H1 (cell line): ENCODE results near the gene OR7E24. TPM values are rescaled to one million over a fixed set of nuclear protein-coding genes. Genes with fewer than 3 reads are reported as not detected.

Experiments used
- CTCF ChIA-PET: fragments of 300-600 bp; sonication (Branson Sonifier 250); formaldehyde crosslinking; loops from one replicate; lab custom pipeline; 2021; ENCODE audit not compliant: partially characterized antibody; lab: Charles Lee
- POLR2A ChIA-PET: fragments of 300-600 bp; sonication (Branson Sonifier 250); formaldehyde crosslinking; loops from one replicate; lab custom pipeline; 2021; ENCODE audit warnings: inconsistent platforms; ENCODE audit not compliant: partially characterized antibody; lab: Charles Lee
- DNase-seq, 2 experiments: peaks; one replicate each; pipeline versions ENCODE4 v3.0.0 to v3.0.0-alpha.2; 2010 to 2022; ENCODE audit warnings: low spot score in 2 of 2, low read depth in 1 of 2, mixed read lengths in 1 of 2
- FAIRE-seq: peaks from 2 replicates; lab custom pipeline; 2011; peaks lifted over from hg19 to GRCh38; lab: Jason Lieb, UNC
- H2AFZ ChIP-seq: 2 replicates; pipeline ENCODE4 v1.8.1; 2012; ENCODE audit warnings: low read length, inconsistent platforms
- H2AK5ac ChIP-seq: 2 replicates; pipeline ENCODE4 v1.6.1; 2013; ENCODE audit warnings: low read depth, low read length
- H2BK120ac ChIP-seq: replicated peaks from 2 replicates; pipeline ENCODE3; 2013; ENCODE audit warnings: low read depth, low read length, inconsistent platforms
- H2BK12ac ChIP-seq: 2 replicates; pipeline ENCODE4 v1.6.1; 2013; ENCODE audit warnings: low read depth, low read length
- H2BK15ac ChIP-seq: 2 replicates; pipeline ENCODE4 v1.6.1; 2013; ENCODE audit warnings: low read length
- H2BK20ac ChIP-seq: 2 replicates; pipeline ENCODE4 v1.6.1; 2013; ENCODE audit warnings: low read length
- H2BK5ac ChIP-seq: 2 replicates; pipeline ENCODE4 v1.6.1; 2013; ENCODE audit warnings: low read depth, low read length
- H3K14ac ChIP-seq: 2 replicates; pipeline ENCODE4 v1.6.1; 2013; ENCODE audit warnings: inconsistent platforms; ENCODE audit not compliant: insufficient read length
- H3K18ac ChIP-seq: 2 replicates; pipeline ENCODE4 v1.6.1; 2013; ENCODE audit warnings: low read length; ENCODE audit errors: extremely low read depth
- H3K23ac ChIP-seq: 2 replicates; pipeline ENCODE4 v1.6.1; 2013; ENCODE audit warnings: inconsistent platforms; ENCODE audit not compliant: insufficient read length
- H3K23me2 ChIP-seq: 2 replicates; pipeline ENCODE4 v1.6.1; 2013; ENCODE audit warnings: low read depth, low read length
- H3K27ac ChIP-seq: 2 replicates; pipeline ENCODE4 v1.6.1; 2011; ENCODE audit warnings: low read depth, low read length, inconsistent platforms
- H3K27me3 ChIP-seq, 4 experiments: replicated peaks in 1 of 4; 1 replicate in 1 of 4; 2 replicates in 3 of 4; pipeline versions ENCODE4 v1.6.1 to v1.8.1; 2011 to 2013; ENCODE audit warnings: low read length in 3 of 4, mild to moderate bottlenecking in 3 of 4, inconsistent platforms in 2 of 4, mixed read lengths in 2 of 4, moderate library complexity in 1 of 4; ENCODE audit not compliant: control insufficient read depth in 3 of 4, insufficient read depth in 3 of 4; ENCODE audit errors: extremely low read depth in 1 of 4
- H3K36me3 ChIP-seq, 4 experiments: 2 replicates each; pipeline versions ENCODE4 v1.6.1 to v1.8.1; 2011 to 2013; ENCODE audit warnings: mild to moderate bottlenecking in 4 of 4, low read length in 3 of 4, moderate library complexity in 2 of 4, control low read depth in 1 of 4, inconsistent platforms in 1 of 4; ENCODE audit not compliant: insufficient read depth in 4 of 4, control insufficient read depth in 2 of 4
- H3K4ac ChIP-seq: replicated peaks from 2 replicates; pipeline ENCODE3; 2013; ENCODE audit warnings: low read length, low read depth, mixed read lengths, inconsistent platforms; ENCODE audit not compliant: insufficient read length
- H3K4me1 ChIP-seq, 4 experiments: replicated peaks in 1 of 4; 1 replicate in 1 of 4; 2 replicates in 3 of 4; pipeline versions ENCODE4 v1.6.1 to v1.8.1; 2011 to 2013; ENCODE audit warnings: low read length in 3 of 4, inconsistent platforms in 2 of 4, mixed read lengths in 1 of 4; ENCODE audit not compliant: insufficient read depth in 4 of 4, control insufficient read depth in 3 of 4
- H3K4me2 ChIP-seq, 2 experiments: 2 replicates each; pipeline versions ENCODE4 v1.6.1 to v1.8.1; 2011 to 2013; ENCODE audit warnings: low read depth in 2 of 2, low read length in 2 of 2, control low read depth in 1 of 2, inconsistent platforms in 1 of 2, mild to moderate bottlenecking in 1 of 2; ENCODE audit not compliant: insufficient read depth in 1 of 2
- H3K4me3 ChIP-seq, 4 experiments: fragments of 200-600, 300-600 bp in 1 of 4; sonication (generic), shearing (Covaris generic), sonication (Bioruptor Twin) in 1 of 4; 2 replicates each; pipeline versions ENCODE4 v1.5.1 to v1.8.1; 2011 to 2016; ENCODE audit warnings: low read length in 4 of 4, low read depth in 3 of 4, control low read depth in 2 of 4, inconsistent platforms in 2 of 4, mild to moderate bottlenecking in 2 of 4, mixed read lengths in 1 of 4, moderate library complexity in 1 of 4; ENCODE audit not compliant: insufficient read depth in 2 of 4; ENCODE audit errors: extremely low read depth in 1 of 4
- H3K56ac ChIP-seq: replicated peaks from 2 replicates; pipeline ENCODE3; 2013; ENCODE audit warnings: low read depth, mild to moderate bottlenecking, mixed read lengths, low read length, inconsistent platforms; ENCODE audit not compliant: insufficient read length
- H3K79me1 ChIP-seq: 2 replicates; pipeline ENCODE4 v1.6.1; 2013; ENCODE audit warnings: low read depth, low read length, control low read depth
- H3K79me2 ChIP-seq, 2 experiments: 2 replicates each; pipeline versions ENCODE4 v1.6.1 to v1.8.1; 2012 to 2013; ENCODE audit warnings: low read length in 2 of 2, mild to moderate bottlenecking in 2 of 2, inconsistent platforms in 1 of 2; ENCODE audit not compliant: insufficient read depth in 2 of 2, control insufficient read depth in 1 of 2
- H3K9ac ChIP-seq, 4 experiments: replicated peaks in 1 of 4; 1 replicate in 1 of 4; 2 replicates in 3 of 4; pipeline versions ENCODE4 v1.6.1 to v1.8.1; 2011 to 2013; ENCODE audit warnings: low read depth in 3 of 4, low read length in 3 of 4, control low read depth in 2 of 4, mild to moderate bottlenecking in 2 of 4, moderate library complexity in 2 of 4, inconsistent platforms in 1 of 4; ENCODE audit errors: extremely low read depth in 1 of 4
- H3K9me3 ChIP-seq, 2 experiments: 2 replicates each; pipeline versions ENCODE4 v1.6.1 to v1.8.1; 2012 to 2013; ENCODE audit warnings: mild to moderate bottlenecking in 2 of 2, moderate library complexity in 2 of 2, control low read depth in 1 of 2, inconsistent platforms in 1 of 2, low read depth in 1 of 2, low read length in 1 of 2, mixed read lengths in 1 of 2; ENCODE audit not compliant: insufficient read depth in 2 of 2
- H4K20me1 ChIP-seq, 2 experiments: replicated peaks in 1 of 2; 2 replicates each; pipeline versions ENCODE3 to v1.8.1; 2011 to 2013; ENCODE audit warnings: inconsistent platforms in 2 of 2, low read length in 2 of 2, mild to moderate bottlenecking in 1 of 2; ENCODE audit not compliant: insufficient read depth in 2 of 2, control insufficient read depth in 1 of 2
- H4K5ac ChIP-seq: 2 replicates; pipeline ENCODE4 v1.6.1; 2013; ENCODE audit warnings: low read length, low read depth, mixed read lengths, inconsistent platforms; ENCODE audit not compliant: insufficient read length
- H4K8ac ChIP-seq: 2 replicates; pipeline ENCODE4 v1.8.0; 2013; ENCODE audit warnings: mild to moderate bottlenecking, moderate library complexity, low read length, inconsistent platforms; ENCODE audit not compliant: insufficient read depth; ENCODE audit errors: extremely low read depth
- H4K91ac ChIP-seq: replicated peaks from 2 replicates; pipeline ENCODE3; 2013; ENCODE audit warnings: low read length, mixed read lengths, inconsistent platforms; ENCODE audit not compliant: insufficient read length
- CHD1 ChIP-seq: IDR thresholded peaks from 2 replicates; pipeline ENCODE4 v1.6.1; 2012; ENCODE audit warnings: low read depth, low read length, improper control_type of control experiment
- NANOG ChIP-seq: IDR thresholded peaks from 2 replicates; pipeline ENCODE4 v1.6.1; 2011; ENCODE audit warnings: low read length, low read depth, mild to moderate bottlenecking, inconsistent platforms; ENCODE audit not compliant: insufficient read depth, poor library complexity, severe bottlenecking
- SIRT6 ChIP-seq: IDR thresholded peaks from one replicate; pipeline ENCODE4 v1.7.1; 2012; ENCODE audit warnings: low read length, inconsistent platforms
- ZNF274 ChIP-seq: IDR thresholded peaks from 2 replicates; pipeline ENCODE4 v1.7.0; 2012; ENCODE audit warnings: low read length, borderline replicate concordance; ENCODE audit errors: extremely low read depth
- WGBS, 2 experiments: shearing (Covaris generic) in 1 of 2; methylation state at CpG; one replicate each; pipeline versions ENCODE4 v1.1.6 to v1.1.7; 2013 to 2015; ENCODE audit warnings: low lambda C conversion rate in 2 of 2, mixed read lengths in 2 of 2, inconsistent platforms in 1 of 2, low coverage in 1 of 2, missing lambda C conversion rate in 1 of 2; ENCODE audit not compliant: insufficient replicate concordance in 2 of 2, insufficient coverage in 1 of 2, insufficient read length in 1 of 2; ENCODE audit errors: extremely low coverage in 1 of 2, missing lambda C conversion rate in 1 of 2; 5-methylcytosine and 5-hydroxymethylcytosine counted together
- polyA plus RNA-seq, 7 experiments: library from polyadenylated mRNA; depleted of rRNA in 3 of 7; stranded (reverse) in 5 of 7; unstranded in 2 of 7; fragments of >200 nt in 5 of 7; fragments of 200-250 nt in 2 of 7; gene quantifications; 1 replicate in 5 of 7; 2 replicates in 1 of 7; 4 replicates in 1 of 7; pipeline versions ENCODE4 v1.2.1 to v1.2.3, GENCODE V29; 2011 to 2013; ENCODE audit warnings: missing spikeins in 2 of 7, mixed read lengths in 2 of 7
- total RNA-seq: library from RNA; stranded (reverse); fragmentation: NEBNext Ultra II Directional; extraction: Animal tissue kit (Norgen Biotek cat#: 25700); gene quantifications from 2 replicates; pipeline ENCODE4 v1.2.1, GENCODE V29; 2021

OR7E24 gene
- total and polyA plus RNA-seq, 2 of the 8 experiments (the other 6 are each of a cell fraction or from before 2014, with no cell fraction given): not detected

DNA sequence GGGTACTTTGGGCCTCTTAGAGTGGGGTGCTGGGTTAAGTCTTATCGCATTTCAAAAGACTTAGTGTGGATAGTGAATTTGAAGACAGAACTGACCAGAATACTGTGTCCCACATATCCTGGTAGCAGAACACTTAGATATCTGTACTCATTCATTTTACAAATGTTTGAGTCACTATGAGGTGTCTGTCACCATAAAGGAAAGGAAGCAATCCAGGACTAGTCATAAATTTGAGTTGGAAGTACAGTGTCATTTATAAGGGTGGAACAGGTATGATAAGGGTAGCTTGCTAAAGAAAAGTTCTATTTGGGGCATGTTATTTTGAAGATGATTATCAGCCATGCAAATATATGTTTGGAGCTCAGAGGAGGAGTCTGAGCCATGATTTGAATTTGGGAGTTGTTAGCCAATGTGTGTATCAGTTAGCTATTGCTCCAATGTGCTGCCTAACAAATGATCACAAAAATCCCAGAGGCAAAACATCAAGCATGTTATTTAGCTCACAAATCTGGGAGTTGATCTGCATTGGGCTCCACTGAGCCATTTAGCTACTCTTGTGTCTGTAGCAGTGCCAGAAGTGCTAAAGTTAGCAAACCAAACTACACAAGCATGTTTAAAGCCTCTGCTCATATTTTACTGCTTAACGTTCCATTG is 38.6 kb downstream of the OR7E24 start:
- Histone ChIP-seq H3K79me2 (no peaks in the 10 kb centered on the region), H3K36me3 (no peaks in the 10 kb centered on the region; a peak in 1 of 8 replicates), H3K56ac (no peak overlapping the region), H3K4me1 (no peaks in the 10 kb centered on the region), H4K20me1 (no peaks in the 10 kb centered on the region), H3K14ac (no peak overlapping the region), H4K8ac (no peak overlapping the region), H2AK5ac (no peak overlapping the region), H3K79me1 (no peaks in the 10 kb centered on the region), H2BK5ac (no peak overlapping the region), H3K18ac (no peak overlapping the region), H2BK120ac (no peak overlapping the region), H3K23me2 (no peaks in the 10 kb centered on the region), H2BK20ac (no peak overlapping the region), H3K4me3 (no peak overlapping the region), H4K91ac (no peak overlapping the region), H3K27ac (no peak overlapping the region), H3K4me2 (no peak overlapping the region), H4K5ac (no peak overlapping the region), H3K4ac (no peak overlapping the region), H3K23ac (no peak overlapping the region), H3K27me3 (no peaks in the 10 kb centered on the region), H3K9me3 (peaks cover 55 to 74% of the 10 kb centered on the region in 2 experiments), H2BK12ac (no peak overlapping the region), H2BK15ac (no peak overlapping the region), H3K9ac (no peak overlapping the region), H2AFZ (no peak overlapping the region)
- FAIRE-seq: no peak
- no peak for DNase-seq
- 82% methylated on average over 2 of the region's 2 CpGs; no CpG with 5 or more reads in 1 of the 2 experiments for WGBS, 2 experiments
- POLR2A ChIA-PET: no interaction called here
- TF ChIP-seq ZNF274 (no peak), CHD1 (no peak), NANOG (no peak), SIRT6 (no peak)
- CTCF ChIA-PET: interaction anchor here (0.8 to 1.6 kb wide), 3 partner anchors 11 to 301 kb away, joined by 3 to 5 read pairs (median 3); no protein-coding TSS in a partner anchor
